Neural cell (in vitro differentiated cells): ENCODE data around the gene LCA5. TPM values are rescaled to one million over a fixed set of nuclear protein-coding genes. Genes with fewer than 3 reads are reported as not detected.
A peak's percentile ranks its signal among the peaks of the same experiment; 100 is the strongest.

Experiments used
- H2AFZ ChIP-seq: fragments of 200-600, 300-800 bp; sonication (generic), shearing (Covaris generic); 2 replicates; pipeline ENCODE4 v1.6.0; 2014; ENCODE audit warnings: low read depth, mild to moderate bottlenecking, antibody characterized with exemption, low read length, moderate library complexity
- H3F3A ChIP-seq: fragments of 200-600 bp; shearing (Covaris generic); 2 replicates; pipeline ENCODE4 v1.6.1; 2016; ENCODE audit warnings: mild to moderate bottlenecking, moderate library complexity, mixed read lengths, antibody characterized with exemption, low read length; ENCODE audit not compliant: insufficient read depth, poor library complexity, severe bottlenecking
- H3K27ac ChIP-seq: fragments of 200-600, 300-800 bp; sonication (generic), shearing (Covaris generic); 2 replicates; pipeline ENCODE4 v1.5.1; 2014; ENCODE audit warnings: mild to moderate bottlenecking, low read length, moderate library complexity
- H3K27me3 ChIP-seq: fragments of 300-800, 200-600 bp; sonication (generic), shearing (Covaris generic); 2 replicates; pipeline ENCODE4 v1.6.0; 2014; ENCODE audit warnings: mild to moderate bottlenecking, low read depth, low read length, moderate library complexity; ENCODE audit not compliant: insufficient read depth
- H3K36me3 ChIP-seq: fragments of 300-800, 200-600 bp; sonication (generic), shearing (Covaris generic); 2 replicates; pipeline ENCODE4 v1.5.1; 2014; ENCODE audit warnings: mild to moderate bottlenecking, antibody characterized with exemption, low read length, moderate library complexity; ENCODE audit not compliant: insufficient read depth
- H3K4me2 ChIP-seq: fragments of 300-800, 200-600 bp; sonication (generic), shearing (Covaris generic); 2 replicates; pipeline ENCODE4 v1.6.0; 2014; ENCODE audit warnings: mild to moderate bottlenecking, low read length
- H3K4me3 ChIP-seq: fragments of 300-800, 200-600 bp; sonication (generic), shearing (Covaris generic); 2 replicates; pipeline ENCODE4 v1.5.1; 2014; ENCODE audit warnings: mild to moderate bottlenecking, low read length, moderate library complexity
- H3K79me2 ChIP-seq: fragments of 200-600 bp; shearing (Covaris generic); replicated peaks from 2 replicates; pipeline ENCODE4 v1.6.0; 2014; ENCODE audit warnings: mild to moderate bottlenecking, low read length, moderate library complexity; ENCODE audit not compliant: insufficient read depth
- H3K9ac ChIP-seq: fragments of 300-800, 200-600 bp; sonication (generic), shearing (Covaris generic); 2 replicates; pipeline ENCODE4 v1.6.1; 2016; ENCODE audit warnings: mild to moderate bottlenecking, low read length, mixed read lengths
- H3K9me2 ChIP-seq: fragments of 200-600 bp; shearing (Covaris generic); 2 replicates; pipeline ENCODE4 v1.6.1; 2016; ENCODE audit warnings: mild to moderate bottlenecking, low read length, mixed read lengths; ENCODE audit not compliant: insufficient read depth
- H3K9me3 ChIP-seq: fragments of 200-600, 300-800 bp; sonication (generic), shearing (Covaris generic); 2 replicates; pipeline ENCODE4 v1.6.1; 2016; ENCODE audit warnings: mild to moderate bottlenecking, mixed run types, low read length, moderate library complexity, mixed read lengths
- H4K20me1 ChIP-seq: fragments of 200-600 bp; shearing (Covaris generic); 2 replicates; pipeline ENCODE4 v1.6.1; 2016; ENCODE audit warnings: mild to moderate bottlenecking, mixed run types; ENCODE audit not compliant: insufficient read depth
- EP300 ChIP-seq: fragments of 450-650 bp; conservative IDR thresholded peaks from 2 replicates; pipeline ENCODE4 v1.6.1; 2014; ENCODE audit warnings: antibody characterized with exemption, mild to moderate bottlenecking, moderate library complexity; ENCODE audit not compliant: poor library complexity, severe bottlenecking
- EZH2 ChIP-seq: fragments of 200-600, 300-800 bp; shearing (Covaris generic), sonication (generic); IDR thresholded peaks from 2 replicates; pipeline ENCODE4 v1.6.1; 2014; ENCODE audit warnings: antibody characterized with exemption, low read length, borderline replicate concordance, mild to moderate bottlenecking; ENCODE audit not compliant: insufficient read depth, poor library complexity, severe bottlenecking
- MXI1 ChIP-seq: fragments of 450-650 bp; conservative IDR thresholded peaks from 2 replicates; pipeline ENCODE4 v1.6.1; 2014; ENCODE audit warnings: antibody characterized with exemption, mild to moderate bottlenecking; ENCODE audit not compliant: poor library complexity, severe bottlenecking
- POLR2AphosphoS5 ChIP-seq: IDR thresholded peaks from 2 replicates; pipeline ENCODE4 v1.6.1; 2012
- RAD21 ChIP-seq: fragments of 450-650 bp; conservative IDR thresholded peaks from 2 replicates; pipeline ENCODE4 v1.6.1; 2014; ENCODE audit warnings: antibody characterized with exemption, mild to moderate bottlenecking, moderate library complexity
- SMC3 ChIP-seq: fragments of 450-650 bp; conservative IDR thresholded peaks from 2 replicates; pipeline ENCODE4 v1.6.1; 2014; ENCODE audit warnings: antibody characterized with exemption, mild to moderate bottlenecking, moderate library complexity; ENCODE audit not compliant: poor library complexity
- TAF1 ChIP-seq: IDR thresholded peaks from 2 replicates; pipeline ENCODE4 v1.6.1; 2012; ENCODE audit warnings: low read depth
- polyA plus RNA-seq: library from polyadenylated mRNA; depleted of rRNA; stranded (reverse); fragments of >200 nt; gene quantifications from 2 replicates; pipeline ENCODE4 v1.2.3, GENCODE V29; 2014
- TF ChIP-seq, protein P1 (sequence below): IDR thresholded peaks from 2 replicates; pipeline ENCODE4 v1.6.1; 2012; ENCODE audit warnings: borderline replicate concordance
- TF ChIP-seq, protein P2 (sequence below): fragments of 450-650 bp; IDR thresholded peaks from 2 replicates; pipeline ENCODE4 v1.5.1; 2014; ENCODE audit warnings: antibody characterized with exemption, mild to moderate bottlenecking, moderate library complexity; ENCODE audit not compliant: poor library complexity, severe bottlenecking

LCA5 gene
- polyA plus RNA-seq, 1 donor from 2014 or later: 13.2 TPM

DNA sequence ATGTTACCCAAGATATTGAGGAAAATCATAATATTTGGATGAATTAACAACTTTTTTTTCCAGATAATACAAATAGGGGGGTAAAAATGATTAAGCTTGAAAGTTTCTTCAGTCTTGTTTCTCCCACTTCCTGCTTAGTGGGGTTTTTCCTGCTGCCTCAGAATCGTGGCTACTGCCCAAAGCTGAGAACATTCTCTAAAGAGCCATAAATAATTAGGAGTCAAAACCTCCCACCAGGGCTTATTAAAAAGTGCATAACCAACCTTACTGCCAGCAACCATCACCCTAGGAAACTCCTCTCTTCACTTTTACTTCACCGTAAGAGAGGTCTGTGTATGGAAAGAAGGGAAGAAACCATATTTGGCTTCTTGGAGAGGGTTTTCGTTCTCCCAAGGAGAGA is 9.0 kb upstream of the LCA5 start:
- no peak overlapping the region for H3K9ac ChIP-seq
- peaks cover 7% of the 10 kb centered on the region for H3K36me3 ChIP-seq
- H3K9me3 ChIP-seq: no peaks in the 10 kb centered on the region
- no peaks in the 10 kb centered on the region for H3K9me2 ChIP-seq
- TF ChIP-seq EP300 (no peak), EZH2 (no peak), TAF1 (no peak), MXI1 (no peak), POLR2AphosphoS5 (no peak), SMC3 (no peak), RAD21 (no peak)
- TF ChIP-seq, protein P1, sequence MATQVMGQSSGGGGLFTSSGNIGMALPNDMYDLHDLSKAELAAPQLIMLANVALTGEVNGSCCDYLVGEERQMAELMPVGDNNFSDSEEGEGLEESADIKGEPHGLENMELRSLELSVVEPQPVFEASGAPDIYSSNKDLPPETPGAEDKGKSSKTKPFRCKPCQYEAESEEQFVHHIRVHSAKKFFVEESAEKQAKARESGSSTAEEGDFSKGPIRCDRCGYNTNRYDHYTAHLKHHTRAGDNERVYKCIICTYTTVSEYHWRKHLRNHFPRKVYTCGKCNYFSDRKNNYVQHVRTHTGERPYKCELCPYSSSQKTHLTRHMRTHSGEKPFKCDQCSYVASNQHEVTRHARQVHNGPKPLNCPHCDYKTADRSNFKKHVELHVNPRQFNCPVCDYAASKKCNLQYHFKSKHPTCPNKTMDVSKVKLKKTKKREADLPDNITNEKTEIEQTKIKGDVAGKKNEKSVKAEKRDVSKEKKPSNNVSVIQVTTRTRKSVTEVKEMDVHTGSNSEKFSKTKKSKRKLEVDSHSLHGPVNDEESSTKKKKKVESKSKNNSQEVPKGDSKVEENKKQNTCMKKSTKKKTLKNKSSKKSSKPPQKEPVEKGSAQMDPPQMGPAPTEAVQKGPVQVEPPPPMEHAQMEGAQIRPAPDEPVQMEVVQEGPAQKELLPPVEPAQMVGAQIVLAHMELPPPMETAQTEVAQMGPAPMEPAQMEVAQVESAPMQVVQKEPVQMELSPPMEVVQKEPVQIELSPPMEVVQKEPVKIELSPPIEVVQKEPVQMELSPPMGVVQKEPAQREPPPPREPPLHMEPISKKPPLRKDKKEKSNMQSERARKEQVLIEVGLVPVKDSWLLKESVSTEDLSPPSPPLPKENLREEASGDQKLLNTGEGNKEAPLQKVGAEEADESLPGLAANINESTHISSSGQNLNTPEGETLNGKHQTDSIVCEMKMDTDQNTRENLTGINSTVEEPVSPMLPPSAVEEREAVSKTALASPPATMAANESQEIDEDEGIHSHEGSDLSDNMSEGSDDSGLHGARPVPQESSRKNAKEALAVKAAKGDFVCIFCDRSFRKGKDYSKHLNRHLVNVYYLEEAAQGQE: no peak
- TF ChIP-seq, protein P2, sequence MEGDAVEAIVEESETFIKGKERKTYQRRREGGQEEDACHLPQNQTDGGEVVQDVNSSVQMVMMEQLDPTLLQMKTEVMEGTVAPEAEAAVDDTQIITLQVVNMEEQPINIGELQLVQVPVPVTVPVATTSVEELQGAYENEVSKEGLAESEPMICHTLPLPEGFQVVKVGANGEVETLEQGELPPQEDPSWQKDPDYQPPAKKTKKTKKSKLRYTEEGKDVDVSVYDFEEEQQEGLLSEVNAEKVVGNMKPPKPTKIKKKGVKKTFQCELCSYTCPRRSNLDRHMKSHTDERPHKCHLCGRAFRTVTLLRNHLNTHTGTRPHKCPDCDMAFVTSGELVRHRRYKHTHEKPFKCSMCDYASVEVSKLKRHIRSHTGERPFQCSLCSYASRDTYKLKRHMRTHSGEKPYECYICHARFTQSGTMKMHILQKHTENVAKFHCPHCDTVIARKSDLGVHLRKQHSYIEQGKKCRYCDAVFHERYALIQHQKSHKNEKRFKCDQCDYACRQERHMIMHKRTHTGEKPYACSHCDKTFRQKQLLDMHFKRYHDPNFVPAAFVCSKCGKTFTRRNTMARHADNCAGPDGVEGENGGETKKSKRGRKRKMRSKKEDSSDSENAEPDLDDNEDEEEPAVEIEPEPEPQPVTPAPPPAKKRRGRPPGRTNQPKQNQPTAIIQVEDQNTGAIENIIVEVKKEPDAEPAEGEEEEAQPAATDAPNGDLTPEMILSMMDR: no peak
- no peaks in the 10 kb centered on the region for H4K20me1 ChIP-seq
- H3K27ac ChIP-seq: peak overlapping the region; percentile 69
- H3K27me3 ChIP-seq: no peaks in the 10 kb centered on the region
- H3F3A ChIP-seq: no peaks in the 10 kb centered on the region
- no peak overlapping the region for H3K4me2 ChIP-seq
- peaks cover 3% of the 10 kb centered on the region for H3K79me2 ChIP-seq
- no peak overlapping the region for H2AFZ ChIP-seq
- H3K4me3 ChIP-seq: no peak overlapping the region

DNA sequence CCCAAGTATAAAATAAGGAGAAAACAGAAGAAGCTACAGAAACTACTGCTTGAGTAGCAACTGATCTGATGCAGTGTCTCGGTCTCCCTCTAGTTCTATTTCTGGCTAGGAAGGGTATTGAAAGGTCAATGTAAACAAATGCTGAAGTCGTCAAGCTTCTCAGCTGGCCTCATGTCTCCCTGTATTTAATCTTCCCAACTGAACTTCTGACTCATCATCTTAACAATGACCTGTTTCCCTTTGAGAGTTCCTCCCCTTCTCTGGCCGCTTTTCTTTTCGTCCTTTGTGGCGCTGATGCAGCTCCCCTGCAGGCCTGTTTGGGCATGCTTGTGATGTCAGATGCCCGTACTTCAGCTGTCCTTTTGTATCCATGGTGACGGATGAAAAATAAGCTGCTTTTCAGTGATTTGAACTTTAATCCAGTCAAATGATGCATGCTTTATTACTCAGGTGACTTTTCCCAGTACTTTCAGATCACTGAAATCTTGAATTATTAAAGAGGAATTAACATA is 7.8 kb upstream of the LCA5 start:
- Histone ChIP-seq H2AFZ (no peak overlapping the region), H4K20me1 (no peaks in the 10 kb centered on the region), H3K4me2 (peak overlapping the region; percentile 65), H3K27ac (peak overlapping the region; percentile 69), H3K4me3 (peak overlapping the region; percentile 54), H3K27me3 (no peaks in the 10 kb centered on the region), H3K79me2 (peaks cover 10% of the 10 kb centered on the region), H3K9me3 (no peaks in the 10 kb centered on the region), H3K9ac (peak overlapping the region; percentile 38), H3F3A (no peaks in the 10 kb centered on the region), H3K36me3 (no peaks in the 10 kb centered on the region), H3K9me2 (no peaks in the 10 kb centered on the region)
- TF ChIP-seq POLR2AphosphoS5 (peak; percentile 75), SMC3 (peak; percentile 56), MXI1 (peak; percentile 25), RAD21 (peak; percentile 61), TAF1 (no peak), EP300 (peak; percentile 81), EZH2 (no peak)
- TF ChIP-seq, protein P2: peak; percentile 83
- TF ChIP-seq, protein P1: peak; percentile 43
